Caco-2 (cell line): ENCODE measurements around the gene NENF. TPM values are rescaled to one million over a fixed set of nuclear protein-coding genes. Genes with fewer than 3 reads are reported as not detected.

Experiments used
- BruUV-seq: library from RNA; stranded (reverse); fragments of 400-500 nt; replicated peaks from 2 replicates; lab custom pipeline; 2021; lab: Mats Ljungman, UMichigan
- CTCF ChIA-PET: fragments of 300-600 bp; sonication (Branson Sonifier 250); formaldehyde crosslinking; loops from one replicate; lab custom pipeline; 2022; ENCODE audit warnings: antibody characterized with exemption; lab: Charles Lee
- POLR2A ChIA-PET: fragments of 300-600 bp; sonication (Branson Sonifier 250); formaldehyde crosslinking; loops from one replicate; lab custom pipeline; 2022; ENCODE audit warnings: antibody characterized with exemption; lab: Charles Lee
- DNase-seq, 2 experiments: peaks; one replicate each; pipeline versions ENCODE4 v3.0.0 to v3.0.0-alpha.2; 2020 to 2022
- H3K27me3 ChIP-seq: replicated peaks from 2 replicates; pipeline ENCODE4 v1.6.0; 2011; ENCODE audit warnings: low read length; ENCODE audit not compliant: control insufficient read depth, insufficient read depth
- H3K36me3 ChIP-seq: 2 replicates; pipeline ENCODE4 v1.5.1; 2011; ENCODE audit warnings: low read length; ENCODE audit not compliant: control insufficient read depth, insufficient read depth
- H3K4me1 ChIP-seq: fragments of 250-450 bp; sonication (Bioruptor Pico); 2 replicates; pipeline ENCODE4 v1.5.1; 2020; ENCODE audit warnings: mild to moderate bottlenecking
- H3K4me3 ChIP-seq: 2 replicates; pipeline ENCODE4 v1.5.1; 2011; ENCODE audit warnings: low read depth, mild to moderate bottlenecking, control low read depth, low read length
- H3K9me3 ChIP-seq: fragments of 250-450 bp; sonication (Bioruptor Pico); 2 replicates; pipeline ENCODE4 v1.5.1; 2020; ENCODE audit warnings: mild to moderate bottlenecking, moderate library complexity
- H3K27ac Mint-ChIP-seq: one replicate; pipeline ENCODE4 v1.8.0; 2022; ENCODE audit warnings: mixed read lengths; ENCODE audit not compliant: unreplicated experiment
- H3K27me3 Mint-ChIP-seq: one replicate; pipeline ENCODE4 v1.8.0; 2022; ENCODE audit warnings: mixed read lengths; ENCODE audit not compliant: insufficient read depth, unreplicated experiment
- H3K36me3 Mint-ChIP-seq: one replicate; pipeline ENCODE4 v1.8.0; 2022; ENCODE audit warnings: mild to moderate bottlenecking, mixed read lengths; ENCODE audit not compliant: insufficient read depth, unreplicated experiment
- H3K4me1 Mint-ChIP-seq: one replicate; pipeline ENCODE4 v1.8.0; 2022; ENCODE audit warnings: low read depth, mixed read lengths; ENCODE audit not compliant: unreplicated experiment
- H3K4me3 Mint-ChIP-seq: one replicate; pipeline ENCODE4 v1.8.0; 2022; ENCODE audit warnings: mild to moderate bottlenecking, moderate library complexity, mixed read lengths; ENCODE audit not compliant: unreplicated experiment
- H3K9me3 Mint-ChIP-seq: one replicate; pipeline ENCODE4 v1.8.0; 2022; ENCODE audit warnings: mixed read lengths; ENCODE audit not compliant: unreplicated experiment
- intact Hi-C: fragments of 100-400 bp; cut with micrococcal nuclease; formaldehyde crosslinking; loops from one replicate; pipeline ENCODE4 v1.10.0; 2022; ENCODE audit not compliant: unreplicated experiment
- total RNA-seq: library from RNA; stranded (reverse); gene quantifications from 2 replicates; pipeline ENCODE4 v1.2.3, GENCODE V29; 2022
- TF ChIP-seq, protein P1 (sequence below), 2 experiments: fragments of 200-600 bp in 1 of 2; IDR thresholded peaks; 1 replicate in 1 of 2; 2 replicates in 1 of 2; pipeline versions ENCODE4 v1.5.1 to v1.8.0; 2011 to 2022; ENCODE audit warnings: antibody characterized with exemption in 1 of 2, control low read depth in 1 of 2, inconsistent platforms in 1 of 2, low read depth in 1 of 2, low read length in 1 of 2, mild to moderate bottlenecking in 1 of 2, moderate library complexity in 1 of 2; ENCODE audit not compliant: insufficient read depth in 1 of 2, severe bottlenecking in 1 of 2, unreplicated experiment in 1 of 2

The NENF gene
- total RNA-seq, 1 experiment from 2014 or later = 90.1 TPM

DNA sequence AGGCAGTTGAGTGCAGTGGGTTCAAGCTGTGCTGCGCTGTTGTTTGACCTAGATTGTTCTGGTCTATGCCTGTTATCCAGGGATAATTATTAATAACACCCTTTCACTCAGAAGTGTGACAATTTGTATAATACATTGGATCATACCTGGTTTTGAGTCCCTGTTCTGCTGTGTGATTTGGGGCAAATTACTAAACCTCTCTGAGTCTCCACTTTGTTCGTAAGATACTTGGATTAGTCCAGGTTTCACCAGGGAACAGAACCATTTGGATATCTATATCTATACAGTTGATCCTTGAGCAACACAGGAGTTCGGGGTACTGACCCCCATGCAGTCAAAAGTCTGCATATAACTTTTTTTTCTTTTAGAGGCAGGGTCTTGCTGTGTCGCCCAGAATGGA lies 2.3 kb downstream of the NENF start:
- Mint-ChIP-seq H3K9me3 (no peaks in the 10 kb centered on the region), H3K36me3 (peaks cover 6% of the 10 kb centered on the region), H3K4me3 (no peak overlapping the region), H3K27me3 (no peaks in the 10 kb centered on the region), H3K27ac (no peak overlapping the region), H3K4me1 (peaks cover 36% of the 10 kb centered on the region)
- intact Hi-C loops = no loop called here
- Histone ChIP-seq H3K9me3 (no peaks in the 10 kb centered on the region), H3K4me3 (no peak overlapping the region), H3K27me3 (no peaks in the 10 kb centered on the region), H3K4me1 (peaks cover 25% of the 10 kb centered on the region), H3K36me3 (no peaks in the 10 kb centered on the region)
- CTCF ChIA-PET = no interaction called here
- TF ChIP-seq, protein P1, sequence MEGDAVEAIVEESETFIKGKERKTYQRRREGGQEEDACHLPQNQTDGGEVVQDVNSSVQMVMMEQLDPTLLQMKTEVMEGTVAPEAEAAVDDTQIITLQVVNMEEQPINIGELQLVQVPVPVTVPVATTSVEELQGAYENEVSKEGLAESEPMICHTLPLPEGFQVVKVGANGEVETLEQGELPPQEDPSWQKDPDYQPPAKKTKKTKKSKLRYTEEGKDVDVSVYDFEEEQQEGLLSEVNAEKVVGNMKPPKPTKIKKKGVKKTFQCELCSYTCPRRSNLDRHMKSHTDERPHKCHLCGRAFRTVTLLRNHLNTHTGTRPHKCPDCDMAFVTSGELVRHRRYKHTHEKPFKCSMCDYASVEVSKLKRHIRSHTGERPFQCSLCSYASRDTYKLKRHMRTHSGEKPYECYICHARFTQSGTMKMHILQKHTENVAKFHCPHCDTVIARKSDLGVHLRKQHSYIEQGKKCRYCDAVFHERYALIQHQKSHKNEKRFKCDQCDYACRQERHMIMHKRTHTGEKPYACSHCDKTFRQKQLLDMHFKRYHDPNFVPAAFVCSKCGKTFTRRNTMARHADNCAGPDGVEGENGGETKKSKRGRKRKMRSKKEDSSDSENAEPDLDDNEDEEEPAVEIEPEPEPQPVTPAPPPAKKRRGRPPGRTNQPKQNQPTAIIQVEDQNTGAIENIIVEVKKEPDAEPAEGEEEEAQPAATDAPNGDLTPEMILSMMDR (IDR thresholded peaks at IDR 0.05; ENCODE audit: insufficient read depth in 1 of 2, low read depth in 1 of 2, low read length in 1 of 2, severe bottlenecking in 1 of 2, unreplicated experiment in 1 of 2) = no peak
- no TSS peak for BruUV-seq
- DNase-seq = no peak
- POLR2A ChIA-PET = no interaction called here

DNA sequence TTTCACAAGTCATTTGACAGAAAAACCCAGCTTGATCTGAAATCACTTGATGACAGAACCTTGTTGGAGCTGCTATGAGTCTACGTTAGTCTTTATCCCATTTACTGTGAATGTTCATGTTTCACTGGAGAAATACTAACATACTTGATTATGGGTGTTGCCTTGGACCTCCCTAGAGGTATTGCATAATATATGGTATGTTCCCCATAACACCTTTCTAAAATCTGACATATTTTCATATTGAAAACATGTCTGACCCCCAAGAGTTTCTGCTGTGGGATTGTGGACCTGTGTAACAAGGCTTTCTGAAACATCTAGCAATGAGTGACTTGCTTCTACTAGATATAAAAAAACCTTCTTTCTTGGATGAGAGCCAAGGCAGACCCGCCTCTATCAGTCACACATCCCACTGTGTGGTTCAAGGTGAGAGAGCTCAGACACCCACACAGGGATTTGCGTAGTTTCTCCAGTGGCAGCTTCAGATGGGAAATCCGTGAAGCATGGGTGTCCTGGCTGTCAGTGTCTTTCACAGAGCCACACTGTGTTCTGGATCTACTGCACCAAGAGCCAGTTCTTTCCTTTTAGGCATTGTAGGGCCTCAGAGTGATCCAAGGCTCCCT lies 4.6 kb downstream of the NENF start:
- no peak for DNase-seq
- Mint-ChIP-seq H3K27ac (no peak overlapping the region), H3K27me3 (no peaks in the 10 kb centered on the region), H3K4me3 (no peak overlapping the region), H3K9me3 (no peaks in the 10 kb centered on the region), H3K4me1 (peaks cover 13% of the 10 kb centered on the region), H3K36me3 (peaks cover 1% of the 10 kb centered on the region)
- CTCF ChIA-PET = no interaction called here
- BruUV-seq = no TSS peak
- intact Hi-C loops = no loop called here
- POLR2A ChIA-PET = no interaction called here
- Histone ChIP-seq H3K27me3 (no peaks in the 10 kb centered on the region), H3K36me3 (no peaks in the 10 kb centered on the region), H3K9me3 (no peaks in the 10 kb centered on the region), H3K4me3 (no peak overlapping the region), H3K4me1 (peaks cover 2% of the 10 kb centered on the region)
- TF ChIP-seq, protein P1 (IDR thresholded peaks at IDR 0.05; ENCODE audit: insufficient read depth in 1 of 2, low read depth in 1 of 2, low read length in 1 of 2, severe bottlenecking in 1 of 2, unreplicated experiment in 1 of 2) = no peak

DNA sequence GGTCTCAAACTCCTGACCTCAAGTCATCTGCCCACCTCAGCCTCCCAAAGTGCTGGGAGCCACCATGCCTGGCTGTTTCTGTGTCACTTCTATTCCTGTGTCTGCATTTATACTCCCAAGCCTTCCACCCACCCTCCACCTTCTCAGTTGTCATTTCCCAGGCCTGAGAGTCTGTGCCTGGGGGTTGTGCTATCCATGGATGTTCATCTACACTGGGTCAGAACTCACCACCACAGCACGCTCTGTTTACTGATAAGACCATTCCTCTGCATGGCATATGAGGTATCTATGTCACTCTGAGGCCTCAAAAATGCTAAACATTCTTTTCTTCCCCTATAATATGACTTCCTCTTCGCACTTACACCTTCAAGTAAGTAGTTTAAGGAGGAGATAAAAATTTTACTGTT lies 6.1 kb downstream of the NENF start:
- H3K9me3 ChIP-seq = no peaks in the 10 kb centered on the region
- Mint-ChIP-seq H3K9me3 (no peaks in the 10 kb centered on the region), H3K27ac (no peak overlapping the region), H3K27me3 (no peaks in the 10 kb centered on the region), H3K36me3 (peaks cover 4% of the 10 kb centered on the region), H3K4me3 (no peak overlapping the region), H3K4me1 (peaks cover 8% of the 10 kb centered on the region)
- no TSS peak for BruUV-seq
- TF ChIP-seq, protein P1 (IDR thresholded peaks at IDR 0.05; ENCODE audit: insufficient read depth in 1 of 2, low read depth in 1 of 2, low read length in 1 of 2, severe bottlenecking in 1 of 2, unreplicated experiment in 1 of 2) = no peak
- intact Hi-C loops = no loop called here
- ChIA-PET POLR2A (no interaction called here), CTCF (no interaction called here)
- no peaks in the 10 kb centered on the region for H3K36me3 ChIP-seq
- H3K27me3 ChIP-seq = no peaks in the 10 kb centered on the region
- no peak overlapping the region for H3K4me3 ChIP-seq
- no peak for DNase-seq
- H3K4me1 ChIP-seq = no peaks in the 10 kb centered on the region
